GM19023 (cell line): ENCODE results near the gene PLD3.

Experiments
- ATAC-seq: cut with Tn5 transposase; IDR thresholded peaks from one replicate; pipeline ENCODE4 v1.9.1; 2021; ENCODE audit warnings: mild to moderate bottlenecking, moderate library complexity; ENCODE audit not compliant: unreplicated experiment

The PLD3 gene

GRCh38 chr19:40348125-40348913 lies at the start of gene PLD3, which contains the start of gene C19orf47:
TSS of gene PLD3 (plus strand) at chr19:40348695. CDS start at chr19:40366484, 17,789 bp downstream.
TSS of gene C19orf47 (minus strand) at chr19:40348397. CDS start at chr19:40341857, 6,540 bp downstream.
- peak; percentile 93 for ATAC-seq

DNA sequence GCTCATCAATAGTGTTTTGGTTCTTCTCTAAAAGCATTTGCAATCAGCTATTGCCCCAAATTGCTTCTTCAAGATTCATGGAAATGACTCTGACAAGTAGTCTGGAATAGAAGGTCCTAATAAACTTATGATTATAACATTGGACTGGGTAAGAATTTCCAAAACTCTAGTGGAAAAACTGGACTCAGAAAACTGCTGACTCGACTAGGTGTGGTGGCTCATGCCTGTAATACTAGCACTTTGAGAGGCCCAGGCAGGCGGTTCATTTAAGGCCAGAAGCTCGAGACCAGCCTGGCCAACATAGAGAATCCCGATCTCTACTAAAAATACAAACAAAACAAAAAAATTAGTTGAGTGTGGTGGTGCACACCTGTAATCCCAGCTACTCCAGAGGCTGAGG lies 47.8 kb upstream of the PLD3 start:
- ATAC-seq, result no peak

DNA sequence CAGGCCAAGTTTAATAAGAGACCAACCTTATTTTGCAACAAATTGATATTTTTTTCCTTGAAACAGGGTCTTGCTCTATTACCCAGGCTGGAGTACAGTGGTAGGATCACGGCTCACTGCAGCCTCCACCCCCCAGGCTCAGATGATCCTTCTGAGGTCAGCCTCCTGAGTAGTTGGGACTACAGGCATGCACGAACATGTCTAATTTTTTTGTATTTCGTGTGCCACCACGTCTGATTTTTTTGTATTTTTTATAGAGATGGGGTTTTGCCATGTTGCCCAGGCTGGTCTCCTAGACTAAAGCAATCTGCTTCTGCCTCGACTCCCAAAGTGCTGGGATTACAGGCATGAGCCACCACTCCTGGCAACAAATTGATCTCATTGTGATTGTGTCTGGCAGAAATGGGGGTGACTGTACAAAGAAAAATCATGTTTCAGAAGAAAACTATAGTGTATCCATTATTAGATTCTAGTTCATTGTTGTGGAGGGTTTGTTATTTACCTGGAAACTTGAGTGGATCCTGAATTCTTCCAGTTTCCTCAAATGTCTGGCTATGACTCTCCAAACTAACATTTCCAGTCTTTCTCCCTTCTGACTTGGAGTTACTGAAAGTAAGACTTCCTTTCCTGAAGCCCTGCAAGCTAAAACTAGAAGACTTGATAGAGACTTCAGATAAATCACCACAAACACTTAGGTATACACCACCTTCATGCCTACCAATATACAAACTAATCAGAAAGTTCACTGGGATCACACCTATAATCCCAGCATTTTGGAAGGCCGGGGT lies 46.1 kb upstream of the PLD3 start:
- no peak for ATAC-seq

DNA sequence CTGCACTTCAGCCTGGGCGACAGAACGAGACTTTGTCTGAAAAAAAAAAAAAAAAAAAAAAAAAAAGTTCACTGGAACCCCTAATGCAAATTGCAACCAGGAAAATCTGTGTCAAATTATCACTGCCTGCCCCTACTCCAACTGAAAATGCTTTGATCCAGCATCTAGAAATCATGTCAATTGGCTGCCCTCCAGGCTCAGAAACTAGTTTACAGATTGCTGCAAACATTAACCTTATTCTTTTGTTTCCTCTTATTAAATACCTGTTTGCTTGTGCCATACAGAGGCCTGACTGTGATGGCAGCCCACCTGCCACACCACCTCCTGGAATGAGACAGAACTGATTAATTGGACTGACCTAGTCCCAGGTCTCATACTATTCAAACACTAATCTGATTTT lies 44.7 kb upstream of the PLD3 start:
- no peak for ATAC-seq

GRCh38 chr19:40304306-40304705 lies 44.2 kb upstream of the PLD3 start:
- no peak for ATAC-seq

DNA sequence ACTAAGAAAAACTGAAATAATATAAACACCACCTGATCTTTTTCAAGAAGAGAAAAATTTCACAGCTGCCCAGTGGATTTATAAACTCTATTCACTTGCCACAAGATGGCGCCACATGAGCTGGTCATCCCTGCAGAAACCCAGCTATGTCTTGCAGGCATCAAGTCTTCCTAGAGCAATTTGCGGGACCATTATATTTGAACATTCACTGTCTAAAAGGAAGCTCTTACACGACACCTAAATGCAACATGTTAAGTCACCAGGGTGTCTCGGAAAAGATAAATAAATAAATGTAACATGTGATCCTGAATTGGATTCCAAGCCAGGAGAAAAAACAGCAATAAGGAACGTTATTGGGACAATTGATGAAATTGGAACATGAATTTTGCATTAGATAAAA lies 43.1 kb upstream of the PLD3 start:
- ATAC-seq, result no peak

DNA sequence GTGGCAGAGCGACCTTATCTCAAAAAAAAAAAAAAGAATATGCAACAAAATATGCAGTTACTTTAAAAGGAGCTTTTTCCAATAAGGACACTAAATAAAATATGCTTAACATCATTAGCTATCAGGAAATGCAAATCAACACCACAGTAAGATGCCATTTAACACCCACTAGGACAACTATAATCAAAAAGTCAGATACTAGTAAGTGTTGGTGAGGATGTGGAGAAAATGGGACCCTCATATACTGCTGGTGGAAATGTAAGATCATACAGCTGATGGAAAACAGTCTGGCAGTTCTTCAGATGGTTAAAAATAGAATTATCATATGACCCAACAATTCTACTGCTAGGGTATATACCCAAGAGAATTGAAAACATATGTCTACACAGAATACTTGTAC lies 38.8 kb upstream of the PLD3 start:
- ATAC-seq, result no peak

DNA sequence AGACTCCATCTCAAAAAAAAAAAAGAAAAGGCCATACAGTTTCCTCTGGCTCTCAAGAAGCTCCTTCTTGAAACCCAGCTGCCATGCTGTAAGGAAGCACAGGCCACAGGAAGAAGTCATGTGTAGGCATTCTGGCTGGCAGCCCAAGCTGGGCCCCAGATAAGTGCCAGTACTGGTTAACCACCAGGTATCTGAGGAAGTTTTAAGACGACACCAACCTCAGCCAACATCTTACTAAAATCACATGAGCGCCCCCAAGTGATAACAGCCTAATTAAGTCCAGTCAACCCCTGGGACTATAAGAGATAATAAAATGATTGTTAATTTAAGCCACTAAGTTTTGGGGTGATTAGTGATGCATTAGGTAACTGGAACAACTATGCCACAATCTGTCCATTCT lies 36.0 kb upstream of the PLD3 start:
- ATAC-seq, result no peak

- no peak for ATAC-seq
Observed at GRCh38 chr19:40313229-40313983, 35.1 kb upstream of the PLD3 start.

GRCh38 chr19:40314656-40315055 lies 33.8 kb upstream of the PLD3 start:
- ATAC-seq, result no peak

GRCh38 chr19:40315812-40316470 lies 32.6 kb upstream of the PLD3 start:
- ATAC-seq, result no peak

DNA sequence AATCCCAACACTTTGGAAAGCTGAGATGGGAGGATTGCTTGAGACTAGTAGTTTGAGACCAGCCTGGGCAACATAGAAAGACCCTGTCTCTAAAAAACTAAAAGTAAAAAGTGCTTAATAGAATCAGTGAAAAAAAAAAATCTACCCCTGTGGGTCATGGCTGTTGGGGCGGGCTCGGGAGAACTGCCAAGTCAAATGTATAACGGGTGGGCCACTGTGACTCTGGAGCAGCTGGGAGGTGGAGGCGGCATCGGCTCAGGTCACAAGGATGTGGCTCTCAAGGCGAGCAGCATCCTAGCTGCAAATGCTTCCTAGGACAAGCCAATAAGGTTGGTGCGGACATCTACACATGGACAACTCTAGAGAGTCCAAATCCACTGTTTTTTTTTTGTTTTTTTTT lies 31.2 kb upstream of the PLD3 start:
- no peak for ATAC-seq

DNA sequence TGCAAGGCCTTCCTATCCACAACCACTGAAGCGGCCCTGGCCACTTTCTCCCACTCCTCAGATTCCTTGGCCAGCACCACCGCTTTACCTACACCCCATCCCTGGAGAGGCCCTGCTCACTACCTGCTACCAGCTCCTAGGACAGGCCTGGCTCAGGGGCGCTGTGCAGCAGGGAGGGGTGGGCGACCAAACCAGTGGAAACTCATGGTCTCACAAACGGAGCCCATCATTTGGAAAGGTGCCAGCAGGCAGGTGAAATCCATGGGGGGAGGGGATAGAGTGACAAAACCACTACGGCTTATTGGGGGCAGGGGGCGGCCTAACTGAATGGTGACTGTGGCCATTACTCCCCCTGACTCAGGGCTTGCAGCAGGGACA lies 27.9 kb upstream of the PLD3 start:
- ATAC-seq, result no peak

DNA sequence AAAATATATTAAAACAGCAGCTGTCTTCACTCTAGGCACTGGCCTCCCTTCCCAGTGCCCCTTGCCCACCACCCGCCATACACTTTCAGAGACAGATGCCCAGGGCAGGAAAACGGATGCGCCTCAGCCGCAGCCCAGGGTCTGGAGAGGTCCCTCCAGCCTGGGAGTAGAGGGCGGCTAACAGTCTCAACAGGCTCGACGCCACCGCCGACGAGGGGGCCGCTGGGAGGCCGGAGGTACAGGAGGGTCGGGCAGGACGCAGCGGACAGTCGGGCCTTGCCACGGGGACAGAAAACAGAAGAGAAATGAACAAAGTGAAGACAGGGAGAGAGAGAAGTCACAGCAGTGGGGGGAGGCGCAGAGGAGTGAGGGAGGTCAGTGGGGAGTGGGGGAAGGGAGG lies 27.4 kb upstream of the PLD3 start:
- no peak for ATAC-seq

- ATAC-seq, result no peak
Observed at GRCh38 chr19:40321566-40322270, 26.8 kb upstream of the PLD3 start.

DNA sequence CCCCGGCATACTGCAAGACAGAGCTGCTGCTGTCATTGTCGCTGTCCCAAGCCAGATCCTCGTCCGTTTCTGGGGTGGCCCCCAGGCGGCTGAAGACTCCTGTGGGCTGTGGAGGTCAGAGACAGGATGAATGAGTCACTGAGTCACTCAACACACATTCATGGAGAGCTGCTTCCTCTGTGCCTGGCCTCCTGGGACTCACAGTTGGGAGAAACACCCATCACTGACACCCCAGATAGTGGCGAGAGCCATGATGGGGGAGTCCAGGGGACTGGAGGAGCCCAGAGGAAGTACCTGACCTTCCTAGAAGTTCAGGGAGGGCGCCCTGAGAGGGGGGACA lies 26.3 kb upstream of the PLD3 start:
- no peak for ATAC-seq

- no peak for ATAC-seq
Observed at GRCh38 chr19:40322951-40323615, 25.4 kb upstream of the PLD3 start.

- ATAC-seq, result no peak
Observed at GRCh38 chr19:40323705-40324104, 24.8 kb upstream of the PLD3 start.

DNA sequence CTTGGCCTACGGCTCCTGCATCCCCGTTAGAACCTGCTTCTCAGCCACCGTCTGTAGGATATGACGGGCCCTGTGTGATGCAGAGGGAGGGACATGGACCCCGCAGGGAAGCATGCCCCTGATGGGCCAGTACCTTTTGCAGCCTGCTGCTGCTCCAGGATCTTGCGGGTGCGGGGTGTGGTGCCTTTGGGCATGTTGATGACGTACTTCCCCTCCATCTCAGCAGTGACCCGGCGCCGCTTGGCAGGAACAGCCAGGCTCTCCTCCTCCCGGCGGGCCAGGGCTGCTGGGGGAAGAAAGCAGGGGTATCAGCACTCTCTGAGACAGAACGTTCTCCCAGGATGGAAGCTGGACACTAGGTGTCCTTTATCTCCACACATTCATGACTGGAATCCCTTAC lies 22.3 kb upstream of the PLD3 start:
- ATAC-seq, result no peak

DNA sequence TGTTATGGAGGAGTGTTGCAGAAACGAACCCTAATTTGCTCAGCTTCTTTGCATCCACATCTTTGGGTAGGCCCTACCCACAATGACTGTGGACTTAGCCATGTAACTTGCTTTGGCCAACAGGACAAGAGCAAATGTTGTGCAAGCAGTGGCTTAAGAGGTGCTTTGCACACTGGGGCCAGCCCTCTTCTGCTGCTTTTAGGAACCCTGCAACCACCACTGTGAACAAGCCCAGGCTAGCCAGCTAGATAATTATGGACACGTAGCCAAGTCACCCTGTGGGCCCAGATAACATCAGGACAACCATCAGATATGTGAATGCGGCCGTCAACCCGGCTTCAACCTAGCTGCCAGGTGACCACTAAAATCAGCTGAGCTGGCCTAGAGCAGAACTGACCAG lies 17.4 kb upstream of the PLD3 start:
- ATAC-seq, result no peak
